Right lobe of liver (tissue), 6 donors: Measurements from ENCODE around the gene OMA1. TPM values are rescaled to one million over a fixed set of nuclear protein-coding genes. Genes with fewer than 3 reads are reported as not detected.

Source experiments
- ATAC-seq, 4 donors: fragments of 200-7000 bp; cut with Tn5 transposase; one replicate each; pipeline ENCODE4 v1.9.1; 2020; ENCODE audit warnings: mild to moderate bottlenecking in 4 of 4, moderate library complexity in 4 of 4
- DNase-seq, 3 donors: peaks; one replicate each; pipeline ENCODE4 v3.0.0-alpha.2; 2020
- H3K27ac ChIP-seq, 3 donors: fragments of 200-600 bp; one replicate each; pipeline ENCODE4 v1.8.0; 2022
- H3K27me3 ChIP-seq, 2 donors: fragments of 200-600 bp; one replicate each; pipeline ENCODE4 v1.8.0; 2022
- H3K36me3 ChIP-seq, 4 donors: fragments of 200-600 bp; sonication (generic) in 1 of 4; one replicate each; pipeline versions ENCODE4 v1.5.1 to v1.8.0; 2017 to 2022; ENCODE audit warnings: control low read depth in 1 of 4
- H3K4me1 ChIP-seq, 4 donors: fragments of 200-600 bp; sonication (generic) in 1 of 4; one replicate each; pipeline versions ENCODE4 v1.5.1 to v1.8.0; 2017 to 2022; ENCODE audit warnings: control low read depth in 1 of 4
- H3K4me3 ChIP-seq, 3 donors: fragments of 200-600 bp; one replicate each; pipeline ENCODE4 v1.8.0; 2022
- H3K9me3 ChIP-seq, 4 donors: fragments of 200-600 bp; sonication (generic) in 1 of 4; one replicate each; pipeline versions ENCODE4 v1.5.1 to v1.8.0; 2017 to 2022; ENCODE audit warnings: control low read depth in 1 of 4
- POLR2A ChIP-seq: fragments of 450-650 bp; IDR thresholded peaks from one replicate; pipeline ENCODE4 v1.6.1; 2017; ENCODE audit warnings: antibody characterized with exemption, mild to moderate bottlenecking
- WGBS: methylation state at CpG from one replicate; pipeline ENCODE4 v1.1.6; 2018; ENCODE audit warnings: low coverage, low lambda C conversion rate; ENCODE audit not compliant: insufficient coverage; ENCODE audit errors: missing lambda C conversion rate; 5-methylcytosine and 5-hydroxymethylcytosine counted together
- intact Hi-C, 2 donors: fragments of 100-400 bp; cut with DNase I; formaldehyde crosslinking; loops; one replicate each; pipeline versions ENCODE4 v1.11.2 to v1.14.1; 2022
- total RNA-seq, 6 experiments: library from RNA; depleted of rRNA in 2 of 6; stranded (reverse); fragments of >200 nt in 2 of 6; fragmentation: NEBNext Ultra II Directional in 3 of 6; extraction: Animal tissue kit (Norgen Biotek cat#: 25700) in 3 of 6; gene quantifications; one replicate each; pipeline versions ENCODE4 v1.1.0 to v1.2.4, GENCODE V29; 2016 to 2023
- TF ChIP-seq, protein P1 (sequence below), 4 donors: fragments of 200-600 bp in 3 of 4; fragments of 450-650 bp in 1 of 4; IDR thresholded peaks; one replicate each; pipeline versions ENCODE4 v1.5.1 to v1.8.0; 2016 to 2022; ENCODE audit warnings: antibody characterized with exemption in 4 of 4, mild to moderate bottlenecking in 2 of 4
- donor health status: DM: no; HTN: yes; CAD: no.
- donor health status: DM: no; HTN: no; CAD: no.
- donor health status: DM: no; HTN: no; CAD: no.
- donor health status: DM: no; HTN: yes; CAD: no.
- donor health status: DM: no; HTN: yes; CAD: no.

Gene OMA1
- total RNA-seq, 6 experiments from 2014 or later, result 16.1 to 29.0 (median 18.9) TPM

DNA sequence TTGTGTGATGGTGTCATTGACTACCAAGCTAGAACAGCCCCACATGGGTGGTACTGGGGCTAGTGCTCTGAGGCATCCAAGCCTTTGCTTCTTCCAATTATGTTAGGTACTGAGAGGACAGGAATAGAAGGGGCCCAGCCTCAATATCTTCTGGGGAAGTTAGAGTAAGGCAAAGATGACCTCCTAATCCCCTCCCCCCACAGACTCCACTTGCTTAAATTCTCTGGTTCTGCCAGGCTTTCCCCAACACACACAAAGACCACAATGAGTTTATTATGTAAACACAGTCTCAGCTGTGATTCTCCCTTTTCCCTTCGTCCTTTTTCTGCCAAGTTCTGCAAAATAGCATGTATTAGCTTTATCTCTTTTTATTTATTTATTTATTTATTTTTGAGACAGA is 33.7 kb upstream of the OMA1 start:
- Histone ChIP-seq H3K4me3 (no peak overlapping the region), H3K36me3 (no peaks in the 10 kb centered on the region), H3K9me3 (no peaks in the 10 kb centered on the region), H3K27ac (no peak overlapping the region), H3K4me1 (peaks cover 0 to 12% (median 0%) of the 10 kb centered on the region in 4 donors), H3K27me3 (peaks cover 0 to 23% of the 10 kb centered on the region in 2 donors)
- WGBS, result 8% methylated on average over 1 of the region's 1 CpG
- DNase-seq (no peak), ATAC-seq (no peak)
- no peak for TF ChIP-seq POLR2A
- TF ChIP-seq, protein P1, sequence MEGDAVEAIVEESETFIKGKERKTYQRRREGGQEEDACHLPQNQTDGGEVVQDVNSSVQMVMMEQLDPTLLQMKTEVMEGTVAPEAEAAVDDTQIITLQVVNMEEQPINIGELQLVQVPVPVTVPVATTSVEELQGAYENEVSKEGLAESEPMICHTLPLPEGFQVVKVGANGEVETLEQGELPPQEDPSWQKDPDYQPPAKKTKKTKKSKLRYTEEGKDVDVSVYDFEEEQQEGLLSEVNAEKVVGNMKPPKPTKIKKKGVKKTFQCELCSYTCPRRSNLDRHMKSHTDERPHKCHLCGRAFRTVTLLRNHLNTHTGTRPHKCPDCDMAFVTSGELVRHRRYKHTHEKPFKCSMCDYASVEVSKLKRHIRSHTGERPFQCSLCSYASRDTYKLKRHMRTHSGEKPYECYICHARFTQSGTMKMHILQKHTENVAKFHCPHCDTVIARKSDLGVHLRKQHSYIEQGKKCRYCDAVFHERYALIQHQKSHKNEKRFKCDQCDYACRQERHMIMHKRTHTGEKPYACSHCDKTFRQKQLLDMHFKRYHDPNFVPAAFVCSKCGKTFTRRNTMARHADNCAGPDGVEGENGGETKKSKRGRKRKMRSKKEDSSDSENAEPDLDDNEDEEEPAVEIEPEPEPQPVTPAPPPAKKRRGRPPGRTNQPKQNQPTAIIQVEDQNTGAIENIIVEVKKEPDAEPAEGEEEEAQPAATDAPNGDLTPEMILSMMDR (IDR thresholded peaks at IDR 0.05), result no peak
- intact Hi-C loops, result no loop called here

DNA sequence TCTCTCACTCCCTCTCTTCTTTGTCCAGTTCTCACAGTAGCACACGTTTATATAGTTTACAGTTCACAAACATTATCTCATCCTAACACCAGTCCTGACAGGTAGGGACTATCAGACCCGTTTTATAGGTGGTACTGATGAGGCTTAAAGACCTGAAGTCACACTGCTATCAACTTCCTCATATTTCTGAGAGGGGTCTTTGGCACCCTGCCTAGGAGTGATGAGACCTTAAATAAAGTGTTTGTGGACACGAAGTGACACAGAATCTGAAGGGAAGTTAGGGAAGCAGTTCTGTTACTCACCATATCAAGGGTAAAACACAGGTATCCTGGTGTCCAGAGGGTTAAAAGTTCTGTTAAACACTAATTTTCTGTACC is 31.1 kb upstream of the OMA1 start:
- no peaks in the 10 kb centered on the region for H3K36me3 ChIP-seq
- no peak for TF ChIP-seq POLR2A
- TF ChIP-seq, protein P1 (IDR thresholded peaks at IDR 0.05), result no peak
- no peak overlapping the region for H3K27ac ChIP-seq
- peaks cover 0 to 23% of the 10 kb centered on the region in 2 donors for H3K27me3 ChIP-seq
- DNase-seq, result no peak
- H3K4me3 ChIP-seq, result no peak overlapping the region
- peak in 1 of 4 donors; percentile 16 for ATAC-seq
- peaks cover 0 to 12% (median 0%) of the 10 kb centered on the region in 4 donors for H3K4me1 ChIP-seq
- intact Hi-C loops, result no loop called here
- no peaks in the 10 kb centered on the region for H3K9me3 ChIP-seq
- 14% methylated on average over 3 of the region's 3 CpGs for WGBS

DNA sequence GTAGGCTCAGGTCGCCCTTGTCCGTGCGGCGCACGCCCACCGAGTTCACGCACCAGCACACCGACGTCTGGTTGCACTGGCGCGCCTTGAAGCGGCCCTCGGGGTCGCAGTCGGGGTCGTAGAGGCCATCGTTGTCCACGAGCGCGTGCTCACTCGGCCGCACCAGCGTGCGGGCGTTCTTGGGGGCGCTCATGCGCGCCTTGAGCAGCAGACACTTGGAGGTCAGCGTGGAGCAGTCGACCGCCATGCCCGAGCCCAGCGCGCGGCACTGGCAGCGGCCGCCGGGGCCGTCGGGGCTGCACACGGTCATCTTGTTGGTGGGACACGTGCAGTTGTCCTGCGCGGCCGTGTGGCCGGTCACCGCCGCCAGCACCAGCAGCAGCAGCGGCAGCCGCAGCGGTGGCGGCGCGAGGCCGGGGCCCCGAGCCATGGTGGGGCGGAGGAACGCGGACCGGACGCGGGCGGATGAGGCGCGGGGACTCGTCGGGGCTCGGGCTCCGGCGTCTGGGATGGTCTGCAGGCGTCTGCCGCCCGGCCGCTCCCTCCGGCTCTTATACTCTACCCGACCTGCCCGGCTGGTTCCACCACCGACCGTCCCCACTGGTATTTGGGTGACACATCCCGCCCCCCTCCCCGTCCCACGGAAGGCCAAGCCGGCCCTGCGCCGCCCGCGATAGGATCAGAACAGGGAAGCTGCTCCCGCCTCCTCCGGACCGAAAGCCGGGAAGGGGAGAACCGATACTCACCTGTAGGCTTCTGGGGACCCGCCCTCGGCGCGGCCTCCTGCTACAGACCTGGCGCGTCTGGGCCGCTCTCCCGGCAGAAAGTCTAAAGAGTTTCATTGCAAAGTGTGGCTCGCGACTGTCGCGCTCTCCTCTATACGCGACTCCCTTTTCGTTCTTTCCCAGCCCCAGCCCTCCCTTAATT is 30.5 kb upstream of the OMA1 start, which contains the start of gene TACSTD2:
TACSTD2 (minus strand) TSS at position 526 of the 927 bp plus-strand sequence; CDS start at position 430, 96 bp downstream.
- peak; percentile 41 to 59 (median 51) for DNase-seq
- TF ChIP-seq, protein P1 (IDR thresholded peaks at IDR 0.05), result no peak
- peak; percentile 44 for TF ChIP-seq POLR2A
- WGBS, result 23% methylated on average over 17 of the region's 107 CpGs
- peak; percentile 39 to 64 (median 62) for ATAC-seq
- Histone ChIP-seq H3K27me3 (peaks cover 0 to 23% of the 10 kb centered on the region in 2 donors), H3K36me3 (no peaks in the 10 kb centered on the region), H3K9me3 (no peaks in the 10 kb centered on the region), H3K27ac (peak within 1 kb of the TSS in 2 of 3 donors; percentile 11 to 37), H3K4me1 (peaks cover 0 to 12% (median 0%) of the 10 kb centered on the region in 4 donors), H3K4me3 (peak within 1 kb of the TSS; percentile 7 to 36 (median 12))
- intact Hi-C loops, result no loop called here

GRCh38 chr1:58576325-58576726 is 29.8 kb upstream of the OMA1 start:
- intact Hi-C loops, result no loop called here
- TF ChIP-seq POLR2A, result no peak
- TF ChIP-seq, protein P1 (IDR thresholded peaks at IDR 0.05), result no peak
- peak overlapping the region in 2 of 3 donors; percentile 7 to 36 for H3K4me3 ChIP-seq
- DNase-seq (peak in 2 of 3 donors; percentile 33 to 61), ATAC-seq (peak; percentile 12 to 37 (median 26))
- no peaks in the 10 kb centered on the region for H3K36me3 ChIP-seq
- WGBS, result 7% methylated on average over 25 of the region's 43 CpGs
- no peaks in the 10 kb centered on the region for H3K9me3 ChIP-seq
- peaks cover 0 to 12% (median 0%) of the 10 kb centered on the region in 4 donors for H3K4me1 ChIP-seq
- H3K27me3 ChIP-seq, result peaks cover 0 to 23% of the 10 kb centered on the region in 2 donors
- peak overlapping the region in 1 of 3 donors; percentile 11 for H3K27ac ChIP-seq
